Stimulated activated naive CD4-positive, alpha-beta T cell treated with Interleukin-2 at 50 U/mL for 16 hours (primary cell): ENCODE results near the gene MPP2.
"Not testable (repeated sequence)": the region's sequence is repeated elsewhere in the genome, so short reads cannot be mapped to it uniquely, and the experiment has no call there.

Experiments used
- DNase-seq: peaks from one replicate; lab custom pipeline; 2025; lab: John Stamatoyannopoulos, UW

The MPP2 gene, protein sequence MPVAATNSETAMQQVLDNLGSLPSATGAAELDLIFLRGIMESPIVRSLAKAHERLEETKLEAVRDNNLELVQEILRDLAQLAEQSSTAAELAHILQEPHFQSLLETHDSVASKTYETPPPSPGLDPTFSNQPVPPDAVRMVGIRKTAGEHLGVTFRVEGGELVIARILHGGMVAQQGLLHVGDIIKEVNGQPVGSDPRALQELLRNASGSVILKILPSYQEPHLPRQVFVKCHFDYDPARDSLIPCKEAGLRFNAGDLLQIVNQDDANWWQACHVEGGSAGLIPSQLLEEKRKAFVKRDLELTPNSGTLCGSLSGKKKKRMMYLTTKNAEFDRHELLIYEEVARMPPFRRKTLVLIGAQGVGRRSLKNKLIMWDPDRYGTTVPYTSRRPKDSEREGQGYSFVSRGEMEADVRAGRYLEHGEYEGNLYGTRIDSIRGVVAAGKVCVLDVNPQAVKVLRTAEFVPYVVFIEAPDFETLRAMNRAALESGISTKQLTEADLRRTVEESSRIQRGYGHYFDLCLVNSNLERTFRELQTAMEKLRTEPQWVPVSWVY

DNA sequence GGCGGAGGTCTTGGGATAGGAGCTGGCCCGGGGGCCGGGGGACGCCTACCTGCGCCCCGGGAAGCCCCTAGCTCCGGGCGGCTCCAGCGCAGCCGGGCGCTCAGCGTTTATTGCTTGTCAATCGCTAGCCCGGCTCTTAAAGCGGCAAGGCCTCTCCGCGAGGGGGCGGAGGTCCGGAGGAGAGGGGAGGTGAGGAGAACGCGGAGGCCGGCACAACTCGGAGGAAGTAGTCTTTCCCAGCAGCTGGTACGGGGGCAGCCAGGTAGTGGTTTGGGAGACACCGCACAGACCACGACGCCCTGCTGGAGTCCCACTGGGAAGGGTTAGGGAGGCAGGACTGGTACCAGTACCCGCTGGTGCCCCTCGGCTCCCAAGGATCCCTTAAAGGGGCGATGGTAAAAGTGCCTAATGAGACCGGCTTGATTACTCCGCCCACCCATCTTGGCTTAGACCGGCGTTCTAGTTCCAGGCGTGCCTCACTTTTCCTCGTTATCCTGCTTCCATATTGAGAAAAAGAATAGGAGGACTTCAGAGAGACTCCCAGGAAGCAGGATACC, at the start of gene MPP2:
MPP2 (minus strand) TSS at position 112 of the 557 bp plus-strand sequence. CDS start 3,076 bp downstream, outside the sequence.
- DNase-seq, result peak; percentile 54

DNA sequence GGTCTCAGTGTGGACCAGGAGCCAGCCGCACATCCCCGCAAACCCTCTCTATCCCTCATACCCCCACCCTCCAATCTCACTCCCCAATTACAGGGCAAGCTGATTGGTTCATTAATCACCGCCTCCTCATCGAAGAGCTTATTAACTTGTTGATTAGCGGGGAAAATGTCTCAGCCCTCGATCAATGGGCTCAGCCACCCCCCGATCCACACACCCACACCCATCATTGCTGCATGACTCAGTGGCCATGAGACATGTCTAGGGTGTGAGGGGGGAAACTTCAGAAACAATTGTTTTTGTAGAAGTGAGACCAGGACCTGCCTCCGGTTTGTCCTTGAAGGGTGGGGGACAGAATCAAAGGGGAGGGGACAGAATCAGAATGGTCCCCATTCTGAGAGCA, 48.9 kb upstream of the MPP2 start:
- DNase-seq, result no peak

- DNase-seq, result no peak
These were observed 46.4 kb upstream of the MPP2 start, which contains the start of gene PYY for GRCh38 chr17:43953746-43954145. PYY (minus strand) TSS chr17:43953940; CDS start chr17:43953483, 457 bp downstream.

DNA sequence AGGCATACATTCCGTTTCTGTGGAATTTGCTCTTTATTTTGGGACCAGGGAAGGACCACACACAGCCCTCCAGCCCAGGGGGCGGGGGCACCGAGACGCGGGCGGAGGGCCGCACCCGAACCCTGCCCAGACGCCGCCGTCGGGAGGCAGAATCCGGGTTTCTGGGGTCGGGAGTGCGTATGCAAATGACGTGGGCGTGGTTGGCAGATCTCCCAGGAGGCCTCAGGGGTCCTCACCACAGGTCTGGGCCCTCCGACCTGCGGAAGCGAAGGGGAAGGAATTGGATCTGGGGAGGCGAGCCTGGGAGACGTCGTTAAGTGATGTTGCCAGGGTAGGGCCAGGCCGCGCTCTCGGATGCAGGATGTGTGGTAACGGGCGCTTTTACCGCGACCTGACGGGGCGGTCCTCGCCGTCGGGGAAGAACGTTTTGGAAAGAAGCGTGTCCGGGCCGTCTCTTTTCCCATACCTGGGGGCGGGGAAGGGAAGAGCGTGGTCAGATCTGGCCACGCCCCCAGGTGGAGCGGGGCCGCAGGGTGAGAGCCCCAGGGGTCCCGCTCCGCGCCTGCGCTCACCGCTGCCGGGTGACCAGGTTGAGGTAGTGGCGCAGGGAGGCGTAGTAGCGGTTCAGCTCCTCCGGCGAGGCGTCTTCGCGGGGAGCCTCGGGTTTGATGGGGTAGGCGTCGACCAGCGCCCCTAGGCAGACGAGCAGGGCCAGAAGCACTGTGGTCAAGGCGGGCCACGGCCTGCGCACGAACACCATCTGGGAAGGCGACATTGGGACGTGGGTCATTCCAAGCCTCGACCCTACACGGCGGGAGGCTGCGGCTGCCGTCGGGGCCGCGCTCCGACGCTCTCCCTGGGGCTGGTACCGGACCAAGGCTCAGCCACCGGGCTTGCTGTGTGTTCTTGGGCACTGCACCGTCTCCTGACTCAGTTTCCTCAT, 45.7 kb upstream of the MPP2 start:
- DNase-seq, result no peak

DNA sequence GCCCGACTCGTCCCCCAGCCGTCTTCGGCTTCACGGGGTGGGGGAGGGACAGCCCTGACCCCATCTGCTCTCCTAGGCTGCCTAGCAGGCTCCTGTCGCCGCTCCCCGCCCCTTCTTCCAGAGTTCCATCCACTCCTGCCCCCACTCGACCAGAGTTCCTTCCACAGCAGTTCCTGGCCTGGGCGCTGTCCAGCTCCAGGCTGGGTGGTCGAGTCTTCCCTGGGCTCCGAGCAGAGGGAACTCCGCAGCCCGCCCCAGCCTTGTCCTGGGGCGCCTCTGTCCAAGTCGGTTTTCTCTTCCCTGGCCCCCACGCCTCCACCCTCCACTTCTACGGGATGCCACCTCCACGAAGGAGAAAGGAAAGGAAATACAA, 45.0 kb upstream of the MPP2 start:
- DNase-seq, result no peak

- no peak for DNase-seq
These were observed 44.4 kb upstream of the MPP2 start for GRCh38 chr17:43951750-43952149.

- no peak for DNase-seq
These were observed 43.2 kb upstream of the MPP2 start for GRCh38 chr17:43950554-43950953.

- no peak for DNase-seq
These were observed 42.4 kb upstream of the MPP2 start for GRCh38 chr17:43949781-43950180.

GRCh38 chr17:43946781-43947180, 39.4 kb upstream of the MPP2 start:
- DNase-seq, result no peak

DNA sequence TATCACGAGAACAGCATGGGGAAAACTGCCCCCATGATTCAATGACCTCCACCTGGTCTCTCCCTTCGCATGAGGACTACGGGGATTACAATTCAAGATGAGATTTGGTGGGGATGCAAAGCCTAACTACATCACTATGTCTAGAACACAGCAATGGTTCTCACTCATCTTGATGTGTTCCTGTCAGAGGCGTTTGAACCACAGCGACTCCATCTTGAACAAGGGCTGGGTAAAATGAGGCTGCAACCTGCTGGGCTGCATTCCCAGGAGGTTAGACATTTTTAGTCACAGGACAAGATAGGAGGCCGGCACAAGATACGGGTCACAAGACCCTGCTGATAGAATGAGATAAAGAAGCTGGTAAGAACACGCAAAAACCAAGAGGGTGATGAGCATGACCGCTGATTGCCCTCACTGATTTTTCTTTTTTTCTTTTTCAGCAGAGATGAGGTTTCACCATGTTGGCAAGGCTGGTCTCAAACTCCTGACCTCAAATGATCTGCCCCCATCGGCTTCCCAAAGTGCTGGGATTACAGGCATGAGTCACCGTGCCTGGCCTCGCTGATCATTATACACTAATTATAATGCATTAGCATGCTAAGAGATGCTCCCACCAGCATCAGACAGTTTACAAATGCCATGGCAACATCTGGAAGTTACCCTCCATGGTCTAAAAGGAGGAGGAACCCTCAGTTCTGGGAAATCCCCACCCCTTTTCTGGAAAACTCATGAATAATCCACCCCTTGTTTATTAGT, 37.9 kb upstream of the MPP2 start:
- DNase-seq, result no peak

GRCh38 chr17:43942051-43942685, 34.8 kb upstream of the MPP2 start, which contains the start of gene PPY:
PPY (minus strand) TSS chr17:43942476; CDS start chr17:43941654, 822 bp downstream.
- DNase-seq, result no peak

DNA sequence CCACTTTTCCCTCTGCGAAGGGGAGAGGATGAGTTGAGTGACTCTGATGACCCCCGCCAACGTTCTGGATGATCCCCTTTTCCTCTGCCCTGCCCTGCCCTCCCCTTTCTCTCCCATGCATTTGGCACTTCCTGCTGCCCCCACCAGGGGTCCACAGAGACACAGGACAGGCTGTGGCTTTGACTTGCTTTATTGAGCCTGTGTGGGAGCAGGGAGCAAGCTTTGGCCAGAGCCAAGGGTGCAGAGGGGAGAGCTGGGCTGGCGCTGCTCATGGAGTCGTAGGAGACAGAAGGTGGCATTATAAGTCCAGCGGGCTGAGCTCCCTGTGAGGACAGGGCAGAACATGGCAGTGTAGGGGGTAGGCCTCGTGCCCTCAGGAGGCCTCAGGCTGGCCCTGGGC, 33.3 kb upstream of the MPP2 start:
- no peak for DNase-seq

DNA sequence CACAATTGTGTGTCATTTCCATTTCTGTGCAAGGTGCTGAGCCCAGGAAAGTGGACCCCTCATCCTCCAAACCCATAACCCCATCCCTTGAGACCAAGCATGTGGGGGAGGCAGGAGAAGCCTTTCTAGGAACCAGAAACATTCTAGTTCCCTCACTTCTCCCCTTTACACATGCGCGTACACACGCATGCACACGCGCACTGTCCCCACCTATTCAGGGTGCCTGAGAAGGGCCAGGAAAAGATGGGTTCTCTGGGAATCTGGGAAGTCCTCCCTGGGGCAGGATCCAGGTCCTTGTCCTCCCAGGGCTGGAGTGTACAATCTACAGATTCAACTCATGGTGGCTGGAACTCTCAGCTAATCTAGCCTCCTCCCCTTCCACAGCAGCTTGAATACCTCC, 32.5 kb upstream of the MPP2 start:
- DNase-seq, result no peak

GRCh38 chr17:43939452-43939851, 32.1 kb upstream of the MPP2 start:
- DNase-seq, result not testable (repeated sequence)

DNA sequence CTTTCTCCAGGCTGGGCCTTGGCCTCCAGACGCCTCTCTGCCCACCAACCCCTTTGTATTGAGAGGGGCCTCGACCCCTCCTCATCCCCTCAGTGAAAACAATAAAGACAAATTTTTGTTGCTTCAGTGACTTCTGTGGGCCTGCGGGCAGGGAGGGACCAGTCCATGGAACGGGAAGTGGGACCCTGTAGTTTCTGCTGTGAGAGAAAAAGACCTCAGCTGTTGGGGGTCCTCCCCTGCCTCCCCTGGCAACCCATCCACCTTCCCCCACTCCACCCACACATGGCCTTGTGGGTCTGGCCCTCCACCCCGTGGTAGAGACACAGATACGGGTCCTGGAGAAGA, 31.5 kb upstream of the MPP2 start:
- no peak for DNase-seq

- no peak for DNase-seq
These were observed 29.1 kb upstream of the MPP2 start for GRCh38 chr17:43936434-43936833.

GRCh38 chr17:43935926-43936261, 28.6 kb upstream of the MPP2 start:
- DNase-seq, result no peak

- DNase-seq, result no peak
These were observed 28.0 kb upstream of the MPP2 start for GRCh38 chr17:43935204-43935925.

DNA sequence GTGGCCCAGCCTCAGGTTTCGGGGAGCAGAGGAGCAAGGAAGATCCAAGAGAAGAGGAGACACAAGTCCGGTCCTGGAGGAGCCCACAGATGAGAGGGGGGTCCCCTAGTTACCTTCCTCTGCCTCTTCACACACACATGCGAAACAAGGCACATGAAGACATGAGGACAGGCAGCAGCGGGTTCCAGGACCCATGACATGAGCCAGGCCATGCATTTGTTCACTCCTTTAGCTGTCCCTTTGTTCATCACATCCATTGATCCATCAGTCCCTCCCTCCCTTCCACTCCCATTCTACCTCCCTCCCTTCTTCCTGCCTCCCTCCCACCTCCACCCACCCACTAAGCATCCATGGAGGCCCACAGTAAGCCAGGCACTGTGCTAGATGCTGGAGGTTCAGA, 25.6 kb upstream of the MPP2 start:
- DNase-seq, result no peak

DNA sequence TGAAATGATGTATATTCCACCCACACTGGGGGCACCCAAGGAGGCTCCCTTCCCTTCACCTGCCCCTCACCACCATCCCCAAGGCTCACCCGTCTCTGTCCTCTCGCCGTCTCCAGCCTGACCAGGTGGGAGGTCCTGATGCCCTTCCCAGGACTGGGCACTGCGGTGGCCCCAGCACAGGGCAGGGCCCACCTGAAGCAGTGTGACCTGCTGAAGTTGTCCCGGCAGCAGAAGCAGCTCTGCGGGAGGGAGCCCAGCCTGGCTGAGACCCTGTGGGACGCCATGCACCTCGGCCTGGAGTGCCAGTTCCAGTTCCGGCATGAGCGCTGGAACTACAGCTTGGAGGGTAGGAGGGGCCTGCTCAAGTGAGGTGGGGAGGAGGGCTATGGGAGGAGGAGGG, 25.0 kb upstream of the MPP2 start:
- no peak for DNase-seq
